ENCODE measurements around the gene RUSF1.

Gene RUSF1

DNA sequence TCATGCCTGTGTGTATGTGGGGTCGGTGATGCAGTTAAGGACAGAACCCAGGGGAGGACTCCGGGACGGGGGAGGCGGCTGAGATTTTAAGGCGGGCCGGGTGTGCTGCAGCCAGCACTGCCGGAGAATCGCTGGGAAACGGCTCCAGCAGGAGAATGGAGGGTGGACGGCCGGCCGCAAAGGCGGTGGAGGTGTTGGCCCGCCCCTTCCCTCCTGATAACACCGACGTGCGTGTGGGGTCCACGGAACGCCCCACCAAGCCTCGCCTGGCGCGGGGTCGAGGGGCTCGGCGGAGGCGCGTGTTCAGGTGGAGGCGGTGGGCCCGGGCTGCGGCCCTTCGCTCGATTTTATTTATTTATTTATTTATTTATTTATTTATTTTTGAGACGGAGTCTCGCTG lies 66.2 kb downstream of the RUSF1 start:
- H3K36me3 Mint-ChIP-seq (ENCODE audit: low read depth) = no peaks in the 10 kb centered on the region
- peaks cover 26% of the 10 kb centered on the region for H3K4me1 Mint-ChIP-seq (ENCODE audit: low read depth)
- H3K9me3 Mint-ChIP-seq = no peaks in the 10 kb centered on the region
- peak overlapping the region; percentile 41 for H3K27ac Mint-ChIP-seq
- H3K4me3 Mint-ChIP-seq = peak overlapping the region; percentile 71
- DNase-seq = no peak
- no peaks in the 10 kb centered on the region for H3K27me3 Mint-ChIP-seq

DNA sequence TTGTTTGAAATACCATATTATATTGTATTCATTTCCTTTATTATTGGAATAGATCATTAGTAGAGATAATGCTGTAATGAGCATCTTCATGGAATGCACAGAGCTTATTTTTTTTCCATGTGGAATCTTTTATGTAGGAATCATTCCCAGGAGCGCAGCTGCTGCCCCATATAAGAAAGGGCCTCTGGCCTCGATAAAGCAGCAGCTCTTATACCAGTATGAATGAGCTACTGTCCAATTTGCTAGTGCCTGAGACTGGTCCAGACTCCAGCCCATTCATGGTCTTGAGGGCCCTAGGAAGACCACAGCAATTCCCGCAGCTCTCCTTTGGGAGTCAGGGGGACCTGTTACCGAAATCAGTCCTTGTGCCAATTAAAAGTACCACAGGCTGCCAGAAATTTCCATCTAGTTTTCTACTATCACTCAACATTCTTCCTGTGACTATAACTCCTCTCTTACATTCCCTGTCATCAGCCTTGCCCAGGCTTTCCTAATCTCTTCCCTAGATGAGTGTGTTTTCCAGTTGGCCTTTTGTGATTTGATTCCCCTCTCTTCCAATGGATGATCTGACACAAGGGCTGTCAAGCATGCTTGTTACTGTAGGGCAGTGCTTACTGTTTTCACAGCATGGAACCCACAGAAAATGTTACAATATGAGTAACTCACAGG lies 67.5 kb downstream of the RUSF1 start:
- DNase-seq = no peak
- no peak overlapping the region for H3K27ac Mint-ChIP-seq
- peaks cover 23% of the 10 kb centered on the region for H3K4me1 Mint-ChIP-seq (ENCODE audit: low read depth)
- H3K9me3 Mint-ChIP-seq = no peaks in the 10 kb centered on the region
- no peak overlapping the region for H3K4me3 Mint-ChIP-seq
- no peaks in the 10 kb centered on the region for H3K27me3 Mint-ChIP-seq
- H3K36me3 Mint-ChIP-seq (ENCODE audit: low read depth) = no peaks in the 10 kb centered on the region

GRCh38 chr16:31439519-31439918 lies 68.7 kb downstream of the RUSF1 start:
- Mint-ChIP-seq H3K27ac (no peak overlapping the region), H3K4me3 (no peak overlapping the region), H3K9me3 (no peaks in the 10 kb centered on the region), H3K4me1 (ENCODE audit: low read depth) (peaks cover 23% of the 10 kb centered on the region), H3K27me3 (no peaks in the 10 kb centered on the region), H3K36me3 (ENCODE audit: low read depth) (no peaks in the 10 kb centered on the region)
- DNase-seq = no peak

All from activated T-cell treated with anti-CD3 and anti-CD28 coated beads, Interleukin-2, amount 50 U/mL, for 24 hours (primary cell).